Measurements from ENCODE around the gene MFAP4.

DNA sequence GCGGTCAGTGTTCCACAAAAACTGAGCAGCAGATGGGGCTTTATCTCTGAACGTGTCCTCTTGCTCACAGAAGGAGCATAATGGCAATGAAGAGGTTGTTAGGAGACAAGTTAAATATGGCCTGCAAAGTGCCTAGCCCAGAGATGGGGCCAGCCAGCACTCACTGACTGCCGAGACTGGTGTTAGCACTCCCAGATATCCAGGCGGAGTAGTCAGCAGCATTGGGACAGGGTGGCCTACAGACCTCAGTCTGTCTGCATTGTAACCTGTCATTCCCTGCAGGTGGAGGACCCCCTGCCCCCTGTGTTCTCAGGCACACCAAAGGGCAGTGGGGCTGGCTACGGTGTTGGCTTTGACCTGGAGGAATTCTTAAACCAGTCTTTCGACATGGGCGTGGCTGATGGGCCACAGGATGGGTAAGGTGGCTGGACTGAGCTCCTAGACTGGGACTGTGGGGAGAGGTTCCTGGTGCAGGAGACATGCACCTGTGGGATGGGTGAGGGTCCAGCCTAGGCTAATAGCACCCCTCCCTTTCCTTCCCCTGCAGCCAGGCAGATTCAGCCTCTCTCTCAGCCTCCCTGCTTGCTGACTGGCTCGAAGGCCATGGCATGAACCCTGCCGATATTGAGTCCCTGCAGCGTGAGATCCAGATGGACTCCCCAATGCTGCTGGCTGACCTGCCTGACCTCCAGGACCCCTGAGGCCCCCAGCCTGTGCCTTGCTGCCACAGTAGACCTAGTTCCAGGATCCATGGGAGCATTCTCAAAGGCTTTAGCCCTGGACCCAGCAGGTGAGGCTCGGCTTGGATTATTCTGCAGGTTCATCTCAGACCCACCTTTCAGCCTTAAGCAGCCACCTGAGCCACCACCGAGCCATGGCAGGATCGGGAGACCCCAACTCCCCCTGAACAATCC lies 4.2 kb downstream of the MFAP4 start:
- TF ChIP-seq, protein P1, sequence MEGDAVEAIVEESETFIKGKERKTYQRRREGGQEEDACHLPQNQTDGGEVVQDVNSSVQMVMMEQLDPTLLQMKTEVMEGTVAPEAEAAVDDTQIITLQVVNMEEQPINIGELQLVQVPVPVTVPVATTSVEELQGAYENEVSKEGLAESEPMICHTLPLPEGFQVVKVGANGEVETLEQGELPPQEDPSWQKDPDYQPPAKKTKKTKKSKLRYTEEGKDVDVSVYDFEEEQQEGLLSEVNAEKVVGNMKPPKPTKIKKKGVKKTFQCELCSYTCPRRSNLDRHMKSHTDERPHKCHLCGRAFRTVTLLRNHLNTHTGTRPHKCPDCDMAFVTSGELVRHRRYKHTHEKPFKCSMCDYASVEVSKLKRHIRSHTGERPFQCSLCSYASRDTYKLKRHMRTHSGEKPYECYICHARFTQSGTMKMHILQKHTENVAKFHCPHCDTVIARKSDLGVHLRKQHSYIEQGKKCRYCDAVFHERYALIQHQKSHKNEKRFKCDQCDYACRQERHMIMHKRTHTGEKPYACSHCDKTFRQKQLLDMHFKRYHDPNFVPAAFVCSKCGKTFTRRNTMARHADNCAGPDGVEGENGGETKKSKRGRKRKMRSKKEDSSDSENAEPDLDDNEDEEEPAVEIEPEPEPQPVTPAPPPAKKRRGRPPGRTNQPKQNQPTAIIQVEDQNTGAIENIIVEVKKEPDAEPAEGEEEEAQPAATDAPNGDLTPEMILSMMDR (IDR thresholded peaks at IDR 0.05) = no peak
- TF ChIP-seq EZH2 (IDR thresholded peaks at IDR 0.05; ENCODE audit: borderline replicate concordance, insufficient read depth, low read depth, low read length, poor library complexity, severe bottlenecking) = no peak
